Measurements from ENCODE around the gene COG4.
A peak's percentile ranks its signal among the peaks of the same experiment; 100 is the strongest.

Gene COG4

GRCh38 chr16:70526403-70526802 is 3.0 kb upstream of the COG4 start:
- DNase-seq, result no peak

DNA sequence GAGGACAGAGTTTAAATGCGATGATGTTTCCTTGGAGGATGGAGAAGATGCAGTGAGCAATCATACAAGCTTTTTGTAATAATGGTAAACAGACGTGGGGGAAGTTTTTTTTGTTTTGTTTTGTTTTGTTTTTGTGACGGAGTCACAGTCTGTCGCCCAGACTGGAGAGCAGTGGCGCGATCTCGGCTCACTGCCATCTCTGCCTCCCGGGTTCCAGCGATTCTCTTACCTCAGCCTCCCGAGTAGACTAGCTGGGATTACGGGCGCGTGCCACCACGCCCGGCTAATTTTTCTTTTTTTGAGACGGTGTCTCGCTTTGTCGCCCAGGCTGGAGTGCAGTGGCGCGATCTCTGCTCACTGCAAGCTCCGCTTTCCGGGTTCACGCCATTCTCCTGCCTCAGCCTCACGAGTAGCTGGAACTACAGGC is 1.1 kb upstream of the COG4 start:
- peak in 1 of 3 experiments; percentile 33 for DNase-seq

DNA sequence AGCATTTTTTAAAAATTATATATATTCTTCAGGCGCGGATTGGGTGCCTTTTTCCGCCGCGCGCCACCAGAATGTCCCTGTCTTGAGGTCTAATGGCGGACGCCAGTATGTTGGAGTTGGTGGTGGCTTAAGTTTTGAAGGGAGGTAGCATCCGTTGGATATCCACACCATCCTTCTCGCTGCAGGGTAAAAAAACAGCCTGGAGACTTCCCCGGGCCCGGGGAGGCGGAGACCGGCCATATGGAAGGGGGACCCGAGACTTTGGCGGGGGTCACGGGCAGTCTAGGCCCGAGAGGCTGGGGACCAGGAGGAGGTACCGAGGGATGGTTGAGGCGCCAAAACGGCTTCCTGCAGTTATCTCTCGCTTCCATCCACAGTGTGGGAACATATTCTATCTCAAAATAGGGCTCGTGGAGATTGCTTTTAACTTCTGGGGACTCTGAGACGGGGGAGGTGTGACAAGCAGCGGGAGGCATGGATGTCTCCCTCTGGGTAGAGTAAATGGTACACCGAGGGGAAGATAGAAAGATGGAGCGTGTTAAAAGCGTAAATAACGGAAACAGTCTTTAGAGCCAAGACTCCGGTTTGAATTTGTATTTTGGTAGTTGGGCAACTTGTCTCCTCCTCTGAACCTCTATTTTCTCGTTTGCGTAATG is 517 bp upstream of the COG4 start, which contains the start of gene SF3B3:
Gene SF3B3 (plus strand): TSS at position 74 of the 656 bp plus-strand sequence. CDS start 2,841 bp downstream, outside the sequence.
- peak; percentile 46 to 96 (median 88) for DNase-seq

- peak in 1 of 3 experiments; percentile 34 for DNase-seq
These were observed 908 bp downstream of the COG4 start for GRCh38 chr16:70522216-70523075.

DNA sequence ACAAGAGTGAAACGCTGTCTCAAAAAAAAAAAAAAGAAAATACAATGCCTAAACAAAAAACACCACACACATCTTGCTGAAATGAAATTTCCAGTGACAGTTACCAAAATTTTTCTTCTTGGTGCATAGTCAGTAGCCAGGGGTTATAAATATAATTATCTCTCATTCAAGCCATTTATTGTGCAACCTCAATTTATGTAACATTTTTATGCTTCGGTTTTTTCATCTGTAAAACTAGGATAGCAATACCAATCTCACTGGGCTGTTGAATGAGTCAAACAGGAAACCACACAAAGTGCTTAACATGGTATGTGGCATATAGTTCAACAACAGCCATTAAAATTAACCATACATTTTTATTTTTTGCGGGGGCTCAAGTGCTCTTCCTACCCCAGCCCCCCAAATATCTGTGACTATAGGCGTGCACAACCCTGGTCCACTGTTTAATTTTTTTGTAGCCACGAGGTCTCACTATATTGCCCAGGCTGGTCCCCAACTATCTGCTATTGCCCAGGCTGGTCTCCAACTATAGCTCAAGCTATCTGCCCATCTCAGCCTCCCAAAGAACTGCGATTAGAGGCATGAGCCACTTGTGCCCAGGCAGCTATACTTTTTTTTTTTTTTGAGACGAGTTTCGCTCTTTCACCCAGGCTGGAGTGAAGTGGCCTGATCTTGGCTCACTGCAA is 2.6 kb downstream of the COG4 start:
- no peak for DNase-seq

GRCh38 chr16:70512456-70512855 is 10.9 kb downstream of the COG4 start:
- no peak for DNase-seq

DNA sequence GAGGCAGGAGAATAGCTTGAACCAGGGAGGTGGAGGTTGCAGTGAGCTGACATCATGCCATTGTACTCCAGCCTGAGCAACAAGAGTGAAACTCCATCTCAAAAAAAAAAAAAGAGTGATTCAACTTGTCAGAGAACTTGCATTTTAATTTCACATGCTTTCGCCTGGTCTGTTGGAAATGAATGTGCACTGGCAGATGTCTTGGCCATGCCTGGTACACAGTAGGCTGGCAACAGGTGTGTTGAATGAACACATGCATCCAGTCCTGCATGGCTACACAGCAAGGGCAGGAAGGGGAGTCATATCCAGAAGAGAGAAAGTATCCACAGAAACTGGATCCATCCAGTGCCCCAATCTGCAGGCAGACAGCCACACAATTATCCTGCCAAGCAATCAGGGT is 11.5 kb downstream of the COG4 start:
- DNase-seq, result no peak

- no peak for DNase-seq
These were observed 13.1 kb downstream of the COG4 start for GRCh38 chr16:70510216-70510615.

GRCh38 chr16:70508752-70509151 is 14.6 kb downstream of the COG4 start:
- DNase-seq, result no peak

DNA sequence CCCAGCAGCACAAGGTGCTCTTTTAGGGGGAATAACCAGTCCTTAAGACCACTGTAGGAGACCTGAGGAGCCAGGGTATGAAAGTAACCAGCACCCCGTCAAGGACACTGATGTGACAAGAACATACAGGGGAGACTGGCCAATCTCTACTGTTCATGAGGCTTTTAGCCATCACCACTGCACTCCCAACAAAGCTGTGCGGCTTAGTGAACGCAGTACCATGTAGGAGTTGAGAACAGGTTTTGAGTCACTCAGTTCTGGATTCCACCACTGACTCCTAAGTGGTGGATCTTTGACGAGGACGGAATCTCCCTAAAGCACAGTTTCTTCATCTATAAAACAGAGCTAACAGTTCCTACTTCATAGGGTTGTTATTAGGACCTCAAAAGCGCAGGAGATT is 26.8 kb downstream of the COG4 start:
- DNase-seq, result no peak

DNA sequence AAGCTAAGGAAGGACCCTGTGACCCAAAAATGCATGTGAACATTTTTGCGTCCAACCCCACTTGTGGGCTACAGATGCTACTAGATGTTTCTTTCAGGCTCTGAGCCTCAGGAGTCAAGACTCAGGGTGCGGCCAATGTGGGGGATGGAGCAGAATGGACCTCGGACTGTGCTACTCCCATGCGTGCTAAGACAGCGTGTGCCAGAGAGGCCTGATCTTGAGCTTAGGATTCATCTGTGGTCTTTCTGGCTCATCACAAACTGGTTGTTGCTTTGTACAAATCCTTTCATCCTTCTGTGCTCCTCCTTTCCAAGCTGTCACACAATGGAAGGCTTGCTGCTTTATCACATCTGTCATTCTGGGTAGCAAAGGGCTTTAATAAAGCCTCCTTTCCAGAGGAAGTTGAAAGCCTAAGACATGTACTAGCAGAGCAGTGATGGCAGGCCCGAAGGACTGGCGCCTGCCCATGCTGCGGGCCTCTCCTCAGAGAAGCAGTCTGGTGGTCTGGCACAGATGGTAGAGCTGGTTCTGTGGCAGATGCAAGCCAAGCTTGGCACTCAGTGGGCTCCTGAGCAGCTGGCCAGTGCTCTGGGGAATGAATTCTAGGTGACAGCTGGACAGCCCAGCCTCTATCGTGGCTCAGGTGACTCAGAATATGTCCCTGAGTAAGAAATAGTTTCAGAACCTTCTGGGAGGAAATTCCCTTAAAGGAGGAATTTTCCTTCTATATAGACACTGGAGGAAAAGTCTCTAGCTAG is 27.8 kb downstream of the COG4 start:
- no peak for DNase-seq

DNA sequence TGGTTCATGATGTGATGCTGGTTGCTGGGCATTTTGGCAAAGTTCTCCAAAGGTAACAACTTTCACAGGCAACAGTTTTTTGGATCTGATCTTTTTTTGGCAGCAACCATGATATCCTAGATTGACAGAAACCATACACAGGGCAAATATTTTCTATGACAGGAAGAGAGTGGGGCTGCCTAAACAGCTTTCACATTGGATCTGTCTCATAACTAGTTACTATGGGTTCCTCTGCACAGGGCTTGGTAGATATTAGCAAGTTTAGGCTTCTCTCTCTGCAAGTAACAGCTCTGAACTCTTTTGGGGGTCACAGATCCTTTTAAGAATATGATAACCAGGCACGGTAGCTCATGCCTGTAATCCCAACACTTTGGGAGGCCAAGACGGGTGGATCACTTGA is 28.6 kb downstream of the COG4 start:
- no peak for DNase-seq

GRCh38 chr16:70494202-70494770 is 29.1 kb downstream of the COG4 start:
- no peak for DNase-seq

GRCh38 chr16:70493802-70494201 is 29.6 kb downstream of the COG4 start:
- DNase-seq, result no peak

GRCh38 chr16:70490261-70490660 is 33.1 kb downstream of the COG4 start:
- DNase-seq, result no peak

DNA sequence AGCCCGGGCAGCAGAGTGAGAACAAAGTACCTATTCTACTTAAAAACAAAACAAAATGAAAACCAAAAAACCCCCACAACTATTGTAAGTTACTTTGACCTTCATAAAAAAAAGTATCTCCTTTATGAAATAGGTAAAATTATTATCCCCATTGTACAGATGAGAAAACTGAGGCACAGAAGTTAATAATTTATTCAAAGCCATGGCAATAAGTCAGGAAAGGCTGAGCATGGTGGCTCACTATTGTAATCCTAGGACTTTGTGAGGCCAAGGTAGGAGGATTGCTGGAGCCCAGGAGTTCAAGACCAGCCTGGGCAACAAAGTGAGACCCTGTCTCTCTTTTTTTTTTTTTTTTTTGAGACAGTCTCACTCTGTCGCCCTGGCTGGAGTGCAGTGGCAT is 38.5 kb downstream of the COG4 start:
- DNase-seq, result no peak

- DNase-seq, result peak in 1 of 3 experiments; percentile 54
These were observed 39.9 kb downstream of the COG4 start for GRCh38 chr16:70483426-70483825.

- DNase-seq, result no peak
These were observed 40.7 kb downstream of the COG4 start for GRCh38 chr16:70482624-70483023.

GRCh38 chr16:70481929-70482536 is 41.3 kb downstream of the COG4 start:
- no peak for DNase-seq

GRCh38 chr16:70480127-70481105 is 42.9 kb downstream of the COG4 start:
- peak in 1 of 3 experiments; percentile 31 for DNase-seq

GRCh38 chr16:70478912-70479341 is 44.4 kb downstream of the COG4 start:
- DNase-seq, result no peak
